NCI-H146 treated with DMSO at 0.1 percent for 48 hours (cell line): Measurements from ENCODE around the gene ENHO.

Source experiments
- DNase-seq: peaks from one replicate; lab custom pipeline; 2025; ENCODE audit not compliant: unreplicated experiment; lab: John Stamatoyannopoulos, UW

The ENHO gene

GRCh38 chr9:34508463-34508862 is 14.3 kb downstream of the ENHO start:
- DNase-seq: no peak

DNA sequence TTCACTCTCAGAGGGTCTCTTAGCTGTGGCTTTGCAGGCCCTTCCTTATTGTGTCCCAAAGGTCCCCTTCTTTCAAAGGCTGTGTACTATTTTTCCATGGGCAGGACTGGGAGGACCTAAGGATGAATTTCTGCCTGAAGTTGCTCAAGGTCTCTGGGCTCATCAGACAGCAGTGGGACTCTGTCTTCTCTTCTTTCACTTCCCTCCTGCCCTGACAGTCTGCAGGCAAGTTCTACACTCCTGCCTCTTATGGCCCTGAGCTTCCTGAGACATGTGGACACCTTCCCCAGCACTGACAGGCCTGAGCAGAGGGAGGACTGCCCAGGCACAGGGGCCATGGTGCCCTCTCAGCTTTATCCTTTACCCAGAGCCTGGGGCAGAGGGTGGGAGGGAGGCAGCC is 14.8 kb downstream of the ENHO start:
- DNase-seq: no peak

GRCh38 chr9:34507556-34507955 is 15.2 kb downstream of the ENHO start:
- no peak for DNase-seq

GRCh38 chr9:34506623-34507022 is 16.2 kb downstream of the ENHO start:
- no peak for DNase-seq

- no peak for DNase-seq
These were observed 17.2 kb downstream of the ENHO start for GRCh38 chr9:34505370-34506120.

DNA sequence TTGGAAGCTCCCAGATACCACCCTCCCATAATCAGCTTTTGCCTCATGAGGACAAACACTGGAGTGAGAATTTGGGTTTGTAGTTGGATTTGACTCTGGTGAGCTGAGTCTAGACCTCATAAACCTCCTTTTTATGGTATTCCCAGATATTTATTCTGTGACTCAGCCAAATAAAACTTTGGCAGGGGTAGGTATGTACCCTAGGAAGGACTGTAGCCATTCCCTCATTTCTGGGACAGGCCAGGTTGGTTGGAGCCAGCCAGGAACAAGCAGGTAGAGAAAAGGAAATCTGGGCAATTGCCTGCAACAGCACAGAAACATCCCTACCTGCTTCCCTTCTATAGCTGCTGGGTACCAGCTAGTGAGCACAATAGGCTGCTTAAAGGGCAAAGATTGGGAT is 19.4 kb downstream of the ENHO start:
- no peak for DNase-seq

GRCh38 chr9:34502891-34503290 is 19.9 kb downstream of the ENHO start:
- no peak for DNase-seq

GRCh38 chr9:34502471-34502870 is 20.3 kb downstream of the ENHO start:
- no peak for DNase-seq

GRCh38 chr9:34501889-34502425 is 20.8 kb downstream of the ENHO start:
- no peak for DNase-seq

DNA sequence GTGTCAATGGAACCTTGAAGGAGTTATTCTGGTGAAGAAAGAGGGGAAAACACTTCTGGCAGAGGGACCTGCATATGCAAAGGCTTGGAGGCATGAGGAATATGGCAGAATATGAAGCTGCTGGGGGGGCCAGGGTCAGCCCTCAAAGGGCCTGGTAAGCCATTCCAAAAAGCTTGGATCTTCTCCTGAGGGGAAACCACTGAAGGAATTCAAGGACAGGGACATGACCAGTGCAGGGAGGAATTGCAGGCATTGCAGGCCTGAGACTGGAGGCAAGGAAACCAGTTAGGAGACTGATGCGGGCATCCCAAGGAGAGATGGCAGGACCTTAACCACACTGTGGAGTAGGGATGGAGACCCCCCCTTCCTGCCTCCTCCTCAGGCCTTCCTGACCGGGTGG is 21.4 kb downstream of the ENHO start:
- DNase-seq: no peak

DNA sequence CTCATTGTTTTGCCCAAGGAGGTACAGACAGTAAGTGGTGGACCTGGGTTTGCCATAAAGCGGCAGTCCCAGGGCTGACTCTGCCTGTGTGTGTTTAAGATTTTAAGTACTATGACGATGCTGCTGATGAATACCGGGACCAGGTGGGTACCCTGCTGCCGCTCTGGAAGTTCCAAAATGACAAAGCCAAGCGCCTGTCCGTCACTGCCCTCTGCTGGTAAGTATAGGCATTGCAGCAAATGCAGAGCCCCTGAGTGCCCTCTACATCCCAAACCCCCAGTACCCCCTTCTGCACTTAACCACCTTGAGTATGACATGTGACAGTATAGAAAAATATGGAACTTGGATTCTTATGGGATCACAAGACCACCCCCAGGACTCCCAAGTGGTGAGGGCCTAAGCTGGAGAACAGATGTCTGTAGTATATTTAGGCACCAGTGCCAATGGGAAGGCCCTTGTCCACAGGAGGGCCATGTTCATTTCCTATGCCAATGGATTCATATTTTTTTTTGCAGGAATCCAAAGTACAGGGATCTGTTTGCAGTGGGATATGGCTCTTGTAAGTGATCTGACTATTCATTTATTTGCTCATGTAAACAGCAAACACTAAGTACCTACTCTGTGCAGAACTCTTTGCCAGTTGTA is 22.0 kb downstream of the ENHO start:
- peak; percentile 48 for DNase-seq

DNA sequence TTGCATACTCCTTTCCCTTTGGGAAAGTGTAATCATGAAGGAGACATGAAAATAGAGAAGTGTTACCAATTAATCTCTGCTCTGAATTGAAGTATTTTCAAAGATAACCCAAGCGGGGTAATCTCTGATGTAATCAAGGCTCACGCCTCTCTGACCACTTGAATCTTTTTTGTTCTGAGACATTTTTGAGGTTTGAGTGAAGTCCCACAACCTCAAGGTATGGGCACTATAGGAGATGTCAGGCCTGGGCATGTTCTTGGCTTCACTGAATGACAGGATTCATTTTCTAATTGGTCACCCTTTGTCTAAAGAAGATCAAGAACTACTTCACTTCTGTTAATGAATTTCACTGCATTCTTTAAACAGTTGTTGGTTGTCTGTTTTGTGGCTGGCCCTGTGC is 23.7 kb downstream of the ENHO start:
- DNase-seq: no peak

DNA sequence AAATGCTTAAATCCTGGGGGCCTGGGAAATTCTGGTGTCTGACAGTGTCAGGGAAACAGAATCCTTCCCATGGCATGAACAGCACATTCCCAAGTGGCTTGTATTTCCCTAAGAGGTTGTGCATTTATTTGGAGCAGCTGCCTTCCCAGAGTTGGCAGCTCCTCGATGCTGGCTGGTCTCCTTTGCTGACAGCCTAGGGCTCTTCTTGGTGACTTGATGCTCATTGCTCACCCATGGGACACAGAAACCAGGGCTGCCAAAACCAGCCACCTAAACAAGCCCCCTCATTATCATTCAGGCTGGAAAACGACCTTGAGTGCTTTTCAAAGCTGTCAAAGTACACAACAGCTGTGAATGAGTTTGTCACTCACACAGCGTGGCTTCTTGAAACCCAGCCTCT is 24.2 kb downstream of the ENHO start:
- no peak for DNase-seq

- DNase-seq: no peak
These were observed 26.6 kb downstream of the ENHO start for GRCh38 chr9:34496149-34496712.

GRCh38 chr9:34493972-34494535 is 28.7 kb downstream of the ENHO start:
- DNase-seq: no peak

DNA sequence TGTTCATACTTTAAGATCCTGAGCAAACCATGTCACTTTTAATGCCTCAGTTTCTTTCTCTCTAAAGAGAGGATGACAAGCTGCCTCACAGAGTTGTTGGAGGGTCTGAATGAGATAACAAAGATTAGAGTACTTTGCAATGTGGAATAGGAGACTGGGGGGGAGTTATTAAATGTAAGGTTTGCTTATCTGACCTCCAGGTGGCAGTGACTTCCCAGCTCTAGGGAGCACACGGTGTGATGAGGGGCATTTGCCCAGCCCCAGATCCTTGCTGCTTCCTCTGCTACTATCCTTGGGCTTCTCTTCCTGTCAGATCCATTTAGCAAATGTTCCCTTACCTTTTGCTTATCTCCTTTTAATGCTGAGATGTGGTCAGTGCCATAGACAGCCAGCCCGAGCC is 30.7 kb downstream of the ENHO start:
- DNase-seq: no peak

GRCh38 chr9:34491596-34491995 is 31.2 kb downstream of the ENHO start:
- DNase-seq: no peak

- DNase-seq: no peak
These were observed 32.0 kb downstream of the ENHO start for GRCh38 chr9:34490760-34491159.

DNA sequence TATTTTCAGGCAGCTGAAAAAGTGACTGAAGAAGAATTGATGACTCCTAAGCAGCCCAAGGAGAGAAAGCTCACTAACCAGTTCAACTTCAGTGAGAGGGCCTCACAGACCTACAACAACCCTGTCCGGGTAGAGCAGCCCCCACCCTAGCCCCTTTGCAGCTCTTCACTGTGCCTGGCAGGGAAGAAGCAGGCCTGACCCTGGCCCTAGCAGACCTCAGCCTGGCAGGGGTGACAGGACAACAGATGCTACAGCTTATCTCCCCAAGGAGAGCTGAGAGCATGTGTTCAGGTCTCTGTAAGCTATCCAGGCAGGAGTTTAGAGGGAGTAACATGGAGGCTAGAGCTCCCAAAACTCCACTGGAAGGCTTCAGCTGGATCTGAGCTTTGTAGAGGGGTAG is 32.4 kb downstream of the ENHO start:
- no peak for DNase-seq

GRCh38 chr9:34486572-34486971 is 36.2 kb downstream of the ENHO start:
- no peak for DNase-seq

DNA sequence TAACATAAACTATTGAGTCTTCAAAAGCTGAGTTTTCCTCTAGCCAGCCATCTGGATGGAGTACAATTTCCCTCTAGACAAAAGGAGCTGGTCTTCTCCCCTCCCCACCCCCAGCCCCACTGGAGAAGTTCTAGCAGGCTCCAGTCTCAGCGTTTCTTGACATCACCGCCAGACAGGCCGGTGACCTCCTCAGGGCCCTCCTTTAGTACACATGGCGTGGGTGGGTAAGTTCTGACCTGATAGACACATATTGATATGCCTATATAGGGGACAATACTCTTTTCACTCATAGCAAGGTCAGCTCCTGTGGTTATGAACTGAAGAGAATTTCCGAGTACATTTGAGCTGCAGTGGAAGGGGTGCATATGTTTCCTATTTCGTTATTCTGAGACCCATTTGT is 37.0 kb downstream of the ENHO start:
- no peak for DNase-seq

- no peak for DNase-seq
These were observed 38.1 kb downstream of the ENHO start for GRCh38 chr9:34484678-34485077.
